Gastrocnemius medialis (tissue), 4 donors: ENCODE measurements around the gene GJC2.

ENCODE experiments used
- POLR2A ChIP-seq, 2 donors: fragments of 450-650 bp; IDR thresholded peaks; one replicate each; pipeline ENCODE4 v1.6.1; 2017; ENCODE audit warnings: antibody characterized with exemption in 2 of 2, mild to moderate bottlenecking in 2 of 2, moderate library complexity in 2 of 2
- TF ChIP-seq, protein P1 (sequence below), 5 experiments: fragments of 450-650 bp in 3 of 5; fragments of 200-600 bp in 2 of 5; sonication (generic) in 2 of 5; IDR thresholded peaks in 4 of 5; conservative IDR thresholded peaks in 1 of 5; 1 replicate in 4 of 5; 2 replicates in 1 of 5; pipeline ENCODE4 v1.5.1; 2016 to 2019; ENCODE audit warnings: antibody characterized with exemption in 5 of 5, mild to moderate bottlenecking in 3 of 5, moderate library complexity in 3 of 5

DNA sequence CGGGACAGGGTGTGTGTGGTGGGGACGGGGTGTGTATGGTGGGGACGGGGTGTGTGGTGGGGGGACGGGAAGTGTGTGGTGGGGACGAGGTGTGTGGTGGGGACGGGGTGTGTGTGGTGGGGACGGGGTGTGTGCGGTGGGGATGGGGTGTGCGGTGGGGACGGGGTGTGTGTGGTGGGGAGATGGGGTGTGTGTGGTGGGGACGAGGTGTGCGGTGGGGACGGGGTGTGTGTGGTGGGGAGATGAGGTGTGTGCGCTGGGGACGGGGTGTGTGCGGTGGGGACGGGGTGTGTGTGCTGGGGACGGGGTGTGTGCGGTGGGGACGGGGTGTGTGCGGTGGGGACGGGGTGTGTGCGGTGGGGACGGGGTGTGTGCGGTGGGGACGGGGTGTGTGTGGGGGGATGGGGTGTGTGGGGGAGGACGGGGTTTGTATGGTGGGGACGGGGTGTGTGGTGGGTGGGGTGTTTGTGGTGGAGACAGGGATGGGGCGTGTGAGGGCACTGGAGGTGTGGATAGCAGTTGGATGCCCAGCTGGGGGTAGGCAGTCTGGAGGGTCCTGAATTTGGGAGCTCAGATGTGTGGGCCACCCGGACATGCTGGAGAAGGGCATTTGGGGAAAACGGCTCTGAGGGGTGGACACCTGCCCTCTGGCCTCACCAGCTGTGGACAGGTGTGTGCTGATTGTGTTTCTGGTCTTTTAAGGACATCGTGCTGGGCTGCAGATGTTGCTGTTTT is 32.7 kb downstream of the GJC2 start:
- TF ChIP-seq, protein P1, sequence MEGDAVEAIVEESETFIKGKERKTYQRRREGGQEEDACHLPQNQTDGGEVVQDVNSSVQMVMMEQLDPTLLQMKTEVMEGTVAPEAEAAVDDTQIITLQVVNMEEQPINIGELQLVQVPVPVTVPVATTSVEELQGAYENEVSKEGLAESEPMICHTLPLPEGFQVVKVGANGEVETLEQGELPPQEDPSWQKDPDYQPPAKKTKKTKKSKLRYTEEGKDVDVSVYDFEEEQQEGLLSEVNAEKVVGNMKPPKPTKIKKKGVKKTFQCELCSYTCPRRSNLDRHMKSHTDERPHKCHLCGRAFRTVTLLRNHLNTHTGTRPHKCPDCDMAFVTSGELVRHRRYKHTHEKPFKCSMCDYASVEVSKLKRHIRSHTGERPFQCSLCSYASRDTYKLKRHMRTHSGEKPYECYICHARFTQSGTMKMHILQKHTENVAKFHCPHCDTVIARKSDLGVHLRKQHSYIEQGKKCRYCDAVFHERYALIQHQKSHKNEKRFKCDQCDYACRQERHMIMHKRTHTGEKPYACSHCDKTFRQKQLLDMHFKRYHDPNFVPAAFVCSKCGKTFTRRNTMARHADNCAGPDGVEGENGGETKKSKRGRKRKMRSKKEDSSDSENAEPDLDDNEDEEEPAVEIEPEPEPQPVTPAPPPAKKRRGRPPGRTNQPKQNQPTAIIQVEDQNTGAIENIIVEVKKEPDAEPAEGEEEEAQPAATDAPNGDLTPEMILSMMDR (IDR thresholded peaks at IDR 0.05 in 4 of 5, conservative IDR thresholded peaks at IDR 0.05 in 1 of 5), result no peak
- TF ChIP-seq POLR2A (IDR thresholded peaks at IDR 0.05), result no peak
